HCT116 (cell line): Measurements from ENCODE around the gene STX1B. TPM values are rescaled to one million over a fixed set of nuclear protein-coding genes. Genes with fewer than 3 reads are reported as not detected.

Source experiments
- ATAC-seq: fragments of 200-7000 bp; cut with Tn5 transposase; 2 replicates; pipeline ENCODE4 v1.9.1; 2020; ENCODE audit warnings: mild to moderate bottlenecking, moderate library complexity
- BruUV-seq: library from RNA; stranded (reverse); fragments of 400-500 nt; replicated peaks from 2 replicates; lab custom pipeline; 2021; lab: Mats Ljungman, UMichigan
- CTCF ChIA-PET: fragments of 300-600 bp; sonication (Branson Sonifier 250); formaldehyde crosslinking; loops from one replicate; lab custom pipeline; 2021; ENCODE audit warnings: antibody characterized with exemption; lab: Charles Lee
- POLR2A ChIA-PET: fragments of 300-600, 350-600 bp; sonication (Branson Sonifier 250); formaldehyde crosslinking; loops from one replicate; lab custom pipeline; 2021; ENCODE audit warnings: antibody characterized with exemption; lab: Charles Lee
- RAD21 ChIA-PET, 2 experiments: fragments of 300-600 bp; sonication (Branson Sonifier 250); formaldehyde crosslinking; loops; one replicate each; lab custom pipeline; 2023; ENCODE audit warnings: low total read pairs in 2 of 2; ENCODE audit not compliant: uncharacterized antibody in 2 of 2, unreplicated experiment in 2 of 2, low non-redundant PET in 1 of 2; lab: Charles Lee
- DNase-seq: peaks from one replicate; pipeline ENCODE4 v3.0.0-alpha.2; 2010; ENCODE audit warnings: low read depth, low spot score
- H2AFZ ChIP-seq: fragments of 200-600 bp; shearing (Covaris generic), sonication (generic); 2 replicates; pipeline ENCODE4 v1.6.1; 2017; ENCODE audit warnings: low read depth, mixed run types, mixed read lengths, antibody characterized with exemption, low read length; ENCODE audit not compliant: poor library complexity, severe bottlenecking
- H3K27ac ChIP-seq: 2 replicates; pipeline ENCODE4 v1.5.1; 2012; ENCODE audit warnings: low read depth, low read length
- H3K27me3 ChIP-seq: fragments of 200-600 bp; sonication (generic); 2 replicates; pipeline ENCODE4 v1.6.1; 2016; ENCODE audit warnings: mixed run types, low read length, mixed read lengths; ENCODE audit not compliant: insufficient read depth
- H3K36me3 ChIP-seq, 2 experiments: fragments of 200-500 bp in 1 of 2; fragments of 200-600 bp in 1 of 2; sonication (Bioruptor generic) in 1 of 2; sonication (generic) in 1 of 2; 2 replicates each; pipeline versions ENCODE4 v1.5.1 to v1.6.1; 2014 to 2016; ENCODE audit warnings: low read length in 2 of 2, inconsistent platforms in 1 of 2, mixed read lengths in 1 of 2, mixed run types in 1 of 2; ENCODE audit not compliant: insufficient read depth in 2 of 2, control insufficient read depth in 1 of 2
- H3K4me1 ChIP-seq, 2 experiments: fragments of 200-600 bp in 1 of 2; sonication (generic) in 1 of 2; 2 replicates each; pipeline versions ENCODE4 v1.5.1 to v1.6.1; 2012 to 2017; ENCODE audit warnings: low read length in 2 of 2, inconsistent platforms in 1 of 2, mild to moderate bottlenecking in 1 of 2, mixed read lengths in 1 of 2, mixed run types in 1 of 2, moderate library complexity in 1 of 2; ENCODE audit not compliant: insufficient read depth in 2 of 2, control insufficient read depth in 1 of 2
- H3K4me2 ChIP-seq: fragments of 200-600 bp; sonication (generic); 2 replicates; pipeline ENCODE4 v1.6.1; 2017; ENCODE audit warnings: mixed run types, low read length, mixed read lengths
- H3K4me3 ChIP-seq, 2 experiments: fragments of 200-600 bp in 1 of 2; sonication (generic) in 1 of 2; replicated peaks in 1 of 2; 2 replicates each; pipeline ENCODE4 v1.5.1; 2011 to 2016; ENCODE audit warnings: low read length in 2 of 2, control low read depth in 1 of 2, low read depth in 1 of 2, mild to moderate bottlenecking in 1 of 2, mixed read lengths in 1 of 2, mixed run types in 1 of 2
- H3K79me2 ChIP-seq: fragments of 200-600 bp; sonication (generic); 2 replicates; pipeline ENCODE4 v1.6.1; 2017; ENCODE audit warnings: mild to moderate bottlenecking, mixed run types, low read length, moderate library complexity, mixed read lengths; ENCODE audit not compliant: insufficient read depth
- H3K9ac ChIP-seq: fragments of 200-600 bp; sonication (generic); 2 replicates; pipeline ENCODE4 v1.6.1; 2016; ENCODE audit warnings: low read length, mixed read lengths
- H3K9me2 ChIP-seq: fragments of 200-600 bp; sonication (generic), shearing (Covaris generic); 2 replicates; pipeline ENCODE4 v1.6.1; 2017; ENCODE audit warnings: mixed run types, mild to moderate bottlenecking, moderate library complexity; ENCODE audit not compliant: insufficient read depth
- H3K9me3 ChIP-seq, 2 experiments: fragments of 200-500 bp in 1 of 2; fragments of 200-600 bp in 1 of 2; sonication (Bioruptor generic) in 1 of 2; sonication (generic) in 1 of 2; 2 replicates each; pipeline ENCODE4 v1.6.1; 2014 to 2017; ENCODE audit warnings: low read length in 2 of 2, mixed read lengths in 2 of 2, inconsistent platforms in 1 of 2, low read depth in 1 of 2, mild to moderate bottlenecking in 1 of 2, mixed run types in 1 of 2, moderate library complexity in 1 of 2; ENCODE audit not compliant: control insufficient read depth in 1 of 2, insufficient read depth in 1 of 2
- H4K20me1 ChIP-seq: fragments of 200-600 bp; sonication (generic), shearing (Covaris generic); 2 replicates; pipeline ENCODE4 v1.6.1; 2017; ENCODE audit warnings: mixed run types, mild to moderate bottlenecking, moderate library complexity; ENCODE audit not compliant: insufficient read depth
- CBX3 ChIP-seq: IDR thresholded peaks from 2 replicates; pipeline ENCODE4 v1.6.1; 2012; ENCODE audit warnings: low read depth
- EZH2phosphoT487 ChIP-seq: fragments of 200-600 bp; IDR thresholded peaks from 2 replicates; pipeline ENCODE4 v1.6.1; 2018; ENCODE audit warnings: antibody characterized with exemption, borderline replicate concordance
- FOSL1 ChIP-seq: IDR thresholded peaks from 2 replicates; pipeline ENCODE4 v1.6.1; 2012; ENCODE audit warnings: low read depth
- MAX ChIP-seq: IDR thresholded peaks from 2 replicates; pipeline ENCODE4 v1.6.1; 2012
- POLR2A ChIP-seq: IDR thresholded peaks from 2 replicates; pipeline ENCODE4 v1.7.0; 2011; ENCODE audit warnings: borderline replicate concordance; ENCODE audit not compliant: insufficient read depth, insufficient read length; ENCODE audit errors: extremely low read depth
- POLR2AphosphoS5 ChIP-seq: IDR thresholded peaks from 2 replicates; pipeline ENCODE4 v1.6.1; 2011; ENCODE audit warnings: mild to moderate bottlenecking, low read depth, low read length, moderate library complexity
- RAD21 ChIP-seq: IDR thresholded peaks from 2 replicates; pipeline ENCODE4 v1.6.1; 2012; ENCODE audit warnings: low read depth, mild to moderate bottlenecking
- SRF ChIP-seq: IDR thresholded peaks from 2 replicates; pipeline ENCODE4 v1.6.1; 2012; ENCODE audit warnings: low read depth
- TCF7L2 ChIP-seq: IDR thresholded peaks from 2 replicates; pipeline ENCODE4 v1.7.0; 2011; ENCODE audit warnings: borderline replicate concordance, inconsistent platforms; ENCODE audit not compliant: insufficient read depth, insufficient read length; ENCODE audit errors: extremely low read depth
- YY1 ChIP-seq: IDR thresholded peaks from 2 replicates; pipeline ENCODE4 v1.6.1; 2011; ENCODE audit warnings: low read length, low read depth, moderate library complexity, mild to moderate bottlenecking; ENCODE audit not compliant: insufficient replicate concordance; ENCODE audit errors: extremely low read depth
- ZFX ChIP-seq: fragments of 450-650 bp; IDR thresholded peaks from 2 replicates; pipeline ENCODE4 v1.6.1; 2017
- intact Hi-C: fragments of 100-400 bp; cut with micrococcal nuclease; formaldehyde crosslinking; loops from 2 replicates; pipeline ENCODE4 v1.10.0; 2022
- total RNA-seq: library from RNA; stranded (reverse); gene quantifications from one replicate; pipeline ENCODE4 v1.2.1, GENCODE V29; 2021; ENCODE audit not compliant: unreplicated experiment
- TF ChIP-seq, protein P1 (sequence below): IDR thresholded peaks from 2 replicates; pipeline ENCODE4 v1.6.1; 2011; ENCODE audit warnings: mild to moderate bottlenecking, low read length, moderate library complexity; ENCODE audit not compliant: insufficient replicate concordance; ENCODE audit errors: extremely low read depth
- TF ChIP-seq, protein P2 (sequence below): IDR thresholded peaks from 2 replicates; pipeline ENCODE4 v1.6.1; 2012; ENCODE audit warnings: low read depth
- TF ChIP-seq, protein P3 (sequence below), 3 experiments: fragments of 200-600 bp in 1 of 3; sonication (generic) in 1 of 3; IDR thresholded peaks in 2 of 3; conservative IDR thresholded peaks in 1 of 3; 2 replicates each; pipeline ENCODE4 v1.5.1; 2012 to 2017; ENCODE audit warnings: low read depth in 2 of 3, low read length in 2 of 3, antibody characterized with exemption in 1 of 3, borderline replicate concordance in 1 of 3, control low read depth in 1 of 3, mild to moderate bottlenecking in 1 of 3, mixed read lengths in 1 of 3, mixed run types in 1 of 3, moderate library complexity in 1 of 3; ENCODE audit not compliant: insufficient read depth in 1 of 3

The STX1B gene
- total RNA-seq, 1 experiment from 2014 or later: 1.6 TPM

GRCh38 chr16:30957456-30958174, 52.8 kb downstream of the STX1B start, which contains the start of gene SETD1A (continued):
- TF ChIP-seq YY1 (peak; percentile 4), SRF (no peak), CBX3 (no peak), RAD21 (no peak)
- TF ChIP-seq, all 23 proteins: peak for 4

DNA sequence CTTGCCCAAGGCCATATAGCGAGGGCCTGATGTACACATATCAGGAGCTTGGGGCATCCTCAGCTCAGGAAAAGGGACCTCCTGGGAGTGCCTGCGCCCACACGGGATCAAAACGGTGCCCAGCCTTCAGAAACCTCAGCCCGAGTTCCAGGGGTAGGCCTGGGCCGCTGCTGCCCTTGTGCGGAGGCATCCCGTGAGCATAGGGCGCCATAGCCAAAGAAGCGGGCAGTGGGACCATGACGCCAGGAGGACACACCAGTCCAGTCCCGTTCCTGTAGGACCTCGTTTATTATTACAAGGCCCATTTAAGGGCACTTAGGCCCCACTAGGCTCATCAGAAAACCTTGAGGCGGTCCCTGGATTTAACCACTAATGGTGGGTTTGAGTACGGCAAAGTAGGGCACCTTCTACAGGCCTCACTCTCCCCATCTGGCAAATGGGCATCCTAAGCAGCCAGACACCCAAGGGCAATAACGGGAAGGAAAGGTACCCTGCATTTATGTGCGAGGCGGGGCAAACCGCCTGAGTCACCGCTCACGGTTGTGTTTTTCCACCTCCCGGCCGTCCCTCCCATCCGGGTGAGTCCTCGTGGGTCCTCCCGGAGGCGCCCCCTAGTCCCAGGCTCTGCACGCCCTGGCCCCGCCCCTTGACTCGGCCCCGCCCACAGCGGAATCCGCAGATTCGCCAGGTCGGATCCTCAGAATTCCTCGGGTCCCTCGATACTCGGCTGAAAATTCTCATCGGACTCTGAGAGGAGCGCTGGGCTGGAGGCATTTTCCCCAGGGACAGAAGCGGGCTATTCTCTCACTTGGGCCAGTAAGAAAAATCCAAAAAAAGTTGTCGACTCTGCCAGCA, 53.6 kb downstream of the STX1B start:
- POLR2A ChIA-PET: no interaction called here
- intact Hi-C loops: loop anchor here (10.0 kb wide), 2 partner anchors 138 to 488 kb away; partner anchors contain the start of genes VKORC1 and ZNF843
- peaks cover 26 to 30% of the 10 kb centered on the region in 2 experiments for H3K36me3 ChIP-seq

More for the DNA sequence above, 53.6 kb downstream of the STX1B start:
- Histone ChIP-seq H3K9me2 (no peaks in the 10 kb centered on the region), H4K20me1 (no peaks in the 10 kb centered on the region), H3K9ac (peak overlapping the region; percentile 88), H3K9me3 (no peaks in the 10 kb centered on the region), H3K4me1 (peaks cover 22 to 32% of the 10 kb centered on the region in 2 experiments), H3K79me2 (peaks cover 28% of the 10 kb centered on the region), H3K4me3 (peak overlapping the region; percentile 74 to 88), H3K27ac (peak overlapping the region; percentile 100), H3K4me2 (peak overlapping the region; percentile 95), H3K27me3 (no peaks in the 10 kb centered on the region), H2AFZ (peak overlapping the region; percentile 96)
- TSS peak; percentile 84 for BruUV-seq
- CTCF ChIA-PET: no interaction called here
- RAD21 ChIA-PET: no interaction called here
- TF ChIP-seq EZH2phosphoT487 (no peak), POLR2A (no peak), MAX (no peak), TCF7L2 (peak; percentile 37), POLR2AphosphoS5 (peak; percentile 27; the same call in 1 of the 2 replicates), FOSL1 (no peak), ZFX (no peak)
- TF ChIP-seq, protein P1, sequence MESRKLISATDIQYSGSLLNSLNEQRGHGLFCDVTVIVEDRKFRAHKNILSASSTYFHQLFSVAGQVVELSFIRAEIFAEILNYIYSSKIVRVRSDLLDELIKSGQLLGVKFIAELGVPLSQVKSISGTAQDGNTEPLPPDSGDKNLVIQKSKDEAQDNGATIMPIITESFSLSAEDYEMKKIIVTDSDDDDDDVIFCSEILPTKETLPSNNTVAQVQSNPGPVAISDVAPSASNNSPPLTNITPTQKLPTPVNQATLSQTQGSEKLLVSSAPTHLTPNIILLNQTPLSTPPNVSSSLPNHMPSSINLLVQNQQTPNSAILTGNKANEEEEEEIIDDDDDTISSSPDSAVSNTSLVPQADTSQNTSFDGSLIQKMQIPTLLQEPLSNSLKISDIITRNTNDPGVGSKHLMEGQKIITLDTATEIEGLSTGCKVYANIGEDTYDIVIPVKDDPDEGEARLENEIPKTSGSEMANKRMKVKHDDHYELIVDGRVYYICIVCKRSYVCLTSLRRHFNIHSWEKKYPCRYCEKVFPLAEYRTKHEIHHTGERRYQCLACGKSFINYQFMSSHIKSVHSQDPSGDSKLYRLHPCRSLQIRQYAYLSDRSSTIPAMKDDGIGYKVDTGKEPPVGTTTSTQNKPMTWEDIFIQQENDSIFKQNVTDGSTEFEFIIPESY: no peak
- TF ChIP-seq, protein P2, sequence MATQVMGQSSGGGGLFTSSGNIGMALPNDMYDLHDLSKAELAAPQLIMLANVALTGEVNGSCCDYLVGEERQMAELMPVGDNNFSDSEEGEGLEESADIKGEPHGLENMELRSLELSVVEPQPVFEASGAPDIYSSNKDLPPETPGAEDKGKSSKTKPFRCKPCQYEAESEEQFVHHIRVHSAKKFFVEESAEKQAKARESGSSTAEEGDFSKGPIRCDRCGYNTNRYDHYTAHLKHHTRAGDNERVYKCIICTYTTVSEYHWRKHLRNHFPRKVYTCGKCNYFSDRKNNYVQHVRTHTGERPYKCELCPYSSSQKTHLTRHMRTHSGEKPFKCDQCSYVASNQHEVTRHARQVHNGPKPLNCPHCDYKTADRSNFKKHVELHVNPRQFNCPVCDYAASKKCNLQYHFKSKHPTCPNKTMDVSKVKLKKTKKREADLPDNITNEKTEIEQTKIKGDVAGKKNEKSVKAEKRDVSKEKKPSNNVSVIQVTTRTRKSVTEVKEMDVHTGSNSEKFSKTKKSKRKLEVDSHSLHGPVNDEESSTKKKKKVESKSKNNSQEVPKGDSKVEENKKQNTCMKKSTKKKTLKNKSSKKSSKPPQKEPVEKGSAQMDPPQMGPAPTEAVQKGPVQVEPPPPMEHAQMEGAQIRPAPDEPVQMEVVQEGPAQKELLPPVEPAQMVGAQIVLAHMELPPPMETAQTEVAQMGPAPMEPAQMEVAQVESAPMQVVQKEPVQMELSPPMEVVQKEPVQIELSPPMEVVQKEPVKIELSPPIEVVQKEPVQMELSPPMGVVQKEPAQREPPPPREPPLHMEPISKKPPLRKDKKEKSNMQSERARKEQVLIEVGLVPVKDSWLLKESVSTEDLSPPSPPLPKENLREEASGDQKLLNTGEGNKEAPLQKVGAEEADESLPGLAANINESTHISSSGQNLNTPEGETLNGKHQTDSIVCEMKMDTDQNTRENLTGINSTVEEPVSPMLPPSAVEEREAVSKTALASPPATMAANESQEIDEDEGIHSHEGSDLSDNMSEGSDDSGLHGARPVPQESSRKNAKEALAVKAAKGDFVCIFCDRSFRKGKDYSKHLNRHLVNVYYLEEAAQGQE: no peak
- TF ChIP-seq, protein P3, sequence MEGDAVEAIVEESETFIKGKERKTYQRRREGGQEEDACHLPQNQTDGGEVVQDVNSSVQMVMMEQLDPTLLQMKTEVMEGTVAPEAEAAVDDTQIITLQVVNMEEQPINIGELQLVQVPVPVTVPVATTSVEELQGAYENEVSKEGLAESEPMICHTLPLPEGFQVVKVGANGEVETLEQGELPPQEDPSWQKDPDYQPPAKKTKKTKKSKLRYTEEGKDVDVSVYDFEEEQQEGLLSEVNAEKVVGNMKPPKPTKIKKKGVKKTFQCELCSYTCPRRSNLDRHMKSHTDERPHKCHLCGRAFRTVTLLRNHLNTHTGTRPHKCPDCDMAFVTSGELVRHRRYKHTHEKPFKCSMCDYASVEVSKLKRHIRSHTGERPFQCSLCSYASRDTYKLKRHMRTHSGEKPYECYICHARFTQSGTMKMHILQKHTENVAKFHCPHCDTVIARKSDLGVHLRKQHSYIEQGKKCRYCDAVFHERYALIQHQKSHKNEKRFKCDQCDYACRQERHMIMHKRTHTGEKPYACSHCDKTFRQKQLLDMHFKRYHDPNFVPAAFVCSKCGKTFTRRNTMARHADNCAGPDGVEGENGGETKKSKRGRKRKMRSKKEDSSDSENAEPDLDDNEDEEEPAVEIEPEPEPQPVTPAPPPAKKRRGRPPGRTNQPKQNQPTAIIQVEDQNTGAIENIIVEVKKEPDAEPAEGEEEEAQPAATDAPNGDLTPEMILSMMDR (IDR thresholded peaks at IDR 0.05 in 2 of 3, conservative IDR thresholded peaks at IDR 0.05 in 1 of 3; ENCODE audit: borderline replicate concordance in 1 of 3, insufficient read depth in 1 of 3, low read depth in 2 of 3, low read length in 2 of 3): peak in 2 of 3 experiments; percentile 12 to 36; a peak in 3 of 6 replicates
- peak; percentile 70 for ATAC-seq
- DNase-seq: peak; percentile 72
